Dermis blood vessel endothelial cell (primary cell): ENCODE data around the gene DLGAP5. TPM values are rescaled to one million over a fixed set of nuclear protein-coding genes. Genes with fewer than 3 reads are reported as not detected.

ENCODE experiments used
- DNase-seq: peaks from one replicate; pipeline ENCODE4 v3.0.0; 2010
- total RNA-seq: library from RNA; depleted of rRNA; stranded (reverse); fragments of >200 nt; gene quantifications from 2 replicates; pipeline ENCODE4 v1.2.3, GENCODE V29; 2014

Gene DLGAP5
- 11.6 and 78.0 TPM in 2 replicates for total RNA-seq

DNA sequence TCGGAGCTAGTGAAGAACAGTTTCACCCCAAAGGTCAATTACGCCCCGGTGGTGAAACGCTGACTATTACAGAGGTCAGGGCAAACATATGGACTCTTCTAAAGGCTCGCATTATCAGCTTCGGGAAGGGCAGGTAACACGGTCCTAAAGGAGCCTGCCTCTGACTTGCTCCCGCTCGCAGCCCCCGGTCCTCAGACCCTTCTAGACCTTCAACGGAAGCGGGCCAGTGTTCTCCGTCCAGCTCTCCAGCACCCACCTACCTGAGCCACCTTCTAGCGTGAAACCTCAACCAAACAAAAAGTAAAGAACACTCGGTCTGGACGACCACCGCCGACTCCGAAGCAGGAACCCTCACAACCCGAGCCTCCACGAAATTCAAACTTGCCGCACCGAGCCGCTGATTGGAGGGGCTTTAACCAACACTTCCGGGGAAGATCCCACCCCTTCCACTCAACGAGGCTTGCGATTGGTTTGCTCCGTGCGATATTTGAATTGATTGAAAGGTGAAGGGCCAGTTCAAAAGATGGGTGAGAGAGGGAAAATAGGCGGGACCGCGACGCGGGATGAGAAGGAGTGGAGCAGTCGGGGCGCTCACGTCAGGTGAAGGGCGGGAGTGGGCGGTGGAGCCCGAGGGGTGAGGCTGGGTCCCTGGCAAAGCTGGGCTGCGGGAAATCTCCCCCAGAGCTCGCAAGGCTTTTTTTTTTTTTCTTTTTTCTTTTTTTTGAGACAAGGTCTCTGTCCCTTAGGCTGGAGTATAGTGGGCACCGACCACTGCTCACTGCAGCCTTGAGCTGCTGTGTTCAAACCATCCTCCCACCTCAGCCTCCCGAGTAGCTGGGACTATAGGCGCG, at the start of gene DLGAP5:
Gene DLGAP5, minus strand, starts transcription at position 383 of the 851 bp plus-strand sequence. CDS start 2,406 bp downstream, outside the sequence.
- peak; percentile 97 for DNase-seq

DNA sequence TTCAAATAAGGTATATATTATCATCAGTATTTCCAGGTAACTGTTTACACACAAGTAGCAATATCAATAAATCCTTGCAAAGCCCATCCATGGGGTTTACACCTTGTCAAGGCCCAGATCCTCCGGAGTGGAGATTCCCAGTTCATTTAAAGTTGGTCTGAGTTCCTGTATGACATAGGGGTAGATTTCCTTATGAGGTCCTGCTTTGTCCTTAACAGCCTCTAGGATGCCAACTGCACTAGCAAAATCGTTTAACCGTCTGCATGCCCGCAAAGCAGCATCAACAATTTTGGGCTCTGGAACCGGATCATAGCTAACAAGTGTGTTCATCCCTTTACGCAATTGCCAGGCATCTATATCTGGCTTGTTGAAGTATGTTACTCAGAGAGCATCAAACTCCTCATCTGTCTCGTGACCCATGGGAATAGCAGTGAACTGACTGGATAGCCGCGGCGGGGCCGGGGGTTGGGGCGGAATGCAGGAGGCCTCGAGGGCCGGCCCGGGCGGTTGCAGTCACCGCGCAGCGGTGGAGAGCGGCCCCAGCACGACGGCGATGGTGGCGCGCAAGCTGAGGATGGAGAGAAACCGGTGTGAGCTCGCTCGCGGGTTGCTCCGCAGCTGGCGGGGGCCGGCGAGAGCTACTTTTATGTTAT, 49.3 kb upstream of the DLGAP5 start:
- no peak for DNase-seq

DNA sequence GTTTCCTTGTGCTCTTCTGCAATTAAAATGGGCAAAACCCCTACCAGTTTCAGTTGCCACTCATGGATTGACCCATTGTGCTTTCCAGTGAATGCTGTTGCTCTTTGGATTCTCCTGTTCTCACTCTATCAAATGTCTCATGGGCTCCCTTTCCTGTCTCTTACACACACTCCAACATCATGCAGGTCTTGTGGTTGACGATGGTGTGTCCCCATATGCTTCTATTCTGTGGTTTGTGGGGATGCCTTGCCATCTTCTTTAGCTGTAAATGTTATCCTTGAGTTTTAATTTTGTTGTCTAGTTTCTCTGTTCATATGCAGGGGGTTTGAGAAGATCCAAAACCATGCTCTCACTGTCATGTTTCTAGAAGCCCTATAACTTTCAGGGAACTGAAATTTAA, 47.9 kb upstream of the DLGAP5 start:
- no peak for DNase-seq

DNA sequence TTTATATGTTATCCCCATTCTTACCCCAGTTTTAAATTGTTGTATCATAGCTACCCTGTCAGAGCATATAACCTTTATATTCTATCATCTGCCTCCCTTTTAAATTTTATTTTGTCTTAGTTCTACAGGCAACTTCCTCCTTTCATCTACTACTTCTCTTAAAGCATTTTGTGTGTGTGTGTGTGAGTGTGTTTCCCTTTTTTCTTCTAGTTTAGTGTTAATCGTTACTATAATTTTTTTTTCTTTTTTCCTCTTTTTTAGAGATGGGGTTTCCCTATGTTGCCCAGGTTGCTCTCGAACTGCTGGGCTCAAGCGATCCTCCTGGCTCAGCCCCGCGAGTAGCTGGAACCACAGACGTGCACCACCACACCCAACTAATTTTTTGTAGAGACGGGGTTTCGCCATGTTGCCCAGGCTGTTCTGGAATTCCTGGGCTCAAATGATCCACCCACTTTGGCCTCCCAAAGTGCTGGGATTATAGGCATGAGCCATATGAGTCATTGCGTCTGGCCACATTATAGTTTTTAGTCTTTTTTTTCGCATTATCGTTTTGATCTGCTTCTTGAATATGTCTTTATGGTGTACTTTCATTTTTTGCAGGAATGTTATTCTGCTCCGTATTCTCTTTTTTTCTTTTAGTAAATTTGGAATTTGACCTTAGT, 46.8 kb upstream of the DLGAP5 start:
- no peak for DNase-seq

DNA sequence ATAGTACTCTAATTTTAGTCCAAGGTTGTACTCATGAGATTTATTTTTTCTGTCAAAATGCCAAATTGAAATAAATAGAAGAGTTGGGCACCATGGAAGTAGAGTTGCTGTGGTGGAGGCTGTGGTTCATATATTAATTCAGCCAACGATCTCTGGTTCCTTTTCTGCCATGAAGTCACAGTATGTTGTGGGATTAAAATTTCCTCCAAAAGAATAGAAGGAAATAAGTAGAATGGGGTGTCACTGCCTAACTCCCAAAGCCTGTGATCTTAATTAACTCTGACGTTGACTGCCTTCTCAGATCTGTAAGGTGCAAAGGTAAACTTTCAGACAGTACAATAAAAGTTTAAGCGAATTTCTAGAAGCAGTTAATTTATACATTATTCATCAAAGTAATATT, 42.2 kb upstream of the DLGAP5 start:
- no peak for DNase-seq

- DNase-seq = no peak
Measured at GRCh38 chr14:55228261-55228660, 36.9 kb upstream of the DLGAP5 start.

DNA sequence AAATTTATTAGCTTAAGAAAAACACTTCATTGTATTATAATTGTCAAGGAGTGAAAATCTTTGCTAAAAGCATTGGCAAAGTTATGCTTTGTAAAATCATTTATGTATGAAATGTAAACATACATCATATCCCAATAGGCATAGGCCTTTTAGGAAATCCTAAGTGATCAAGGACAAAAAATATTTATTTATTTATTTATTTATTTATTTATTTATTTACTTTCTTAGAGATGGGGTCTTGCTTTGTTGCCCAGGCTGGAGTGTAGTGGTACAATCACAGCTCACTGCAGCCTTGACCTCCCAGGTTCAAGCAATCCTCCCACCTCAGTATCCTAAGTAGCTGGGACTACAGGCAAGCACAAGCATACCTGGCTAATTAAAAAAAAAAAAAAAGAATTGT, 32.0 kb upstream of the DLGAP5 start:
- no peak for DNase-seq

DNA sequence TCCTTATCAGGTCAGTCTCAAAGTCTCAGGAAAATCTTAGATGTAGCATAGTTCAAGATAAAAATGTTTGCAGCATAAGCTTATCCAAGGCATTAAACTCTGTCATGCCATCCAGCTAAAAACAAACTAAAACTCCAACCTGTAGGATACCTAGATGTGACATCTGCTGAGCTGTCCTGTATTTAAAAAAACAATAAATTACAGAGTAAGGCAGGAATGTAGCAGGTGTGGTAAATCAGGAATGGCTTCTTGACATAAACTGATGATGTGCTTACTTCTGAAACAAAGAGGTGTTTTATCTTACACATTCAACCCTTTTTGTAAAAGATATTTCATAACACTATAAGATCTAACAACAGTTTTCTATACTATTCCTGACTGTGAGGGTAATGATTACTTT, 30.6 kb upstream of the DLGAP5 start:
- DNase-seq = no peak

- DNase-seq = peak; percentile 63
Measured at GRCh38 chr14:55221186-55221585, 29.8 kb upstream of the DLGAP5 start.

DNA sequence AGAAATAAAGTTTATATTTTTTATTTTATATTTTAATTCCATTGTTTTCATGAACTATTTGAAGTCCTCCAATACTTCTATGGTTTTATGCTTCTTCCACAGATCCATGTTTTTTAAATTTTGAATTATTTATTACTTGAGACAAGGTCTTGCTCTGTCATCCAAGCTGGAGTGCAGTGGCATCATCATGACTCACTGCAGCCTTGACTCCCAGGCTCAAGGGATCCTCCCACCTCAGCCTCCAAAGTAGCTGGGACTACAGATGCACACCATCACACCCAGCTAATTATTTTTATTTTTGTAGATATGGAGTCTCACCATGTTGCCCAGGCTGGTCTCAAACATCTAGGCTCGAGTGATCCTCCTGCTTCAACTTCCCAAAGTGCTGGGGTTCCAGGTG, 28.8 kb upstream of the DLGAP5 start:
- no peak for DNase-seq

- no peak for DNase-seq
Measured at GRCh38 chr14:55212634-55213033, 21.2 kb upstream of the DLGAP5 start.

GRCh38 chr14:55207832-55208231, 16.4 kb upstream of the DLGAP5 start:
- no peak for DNase-seq

DNA sequence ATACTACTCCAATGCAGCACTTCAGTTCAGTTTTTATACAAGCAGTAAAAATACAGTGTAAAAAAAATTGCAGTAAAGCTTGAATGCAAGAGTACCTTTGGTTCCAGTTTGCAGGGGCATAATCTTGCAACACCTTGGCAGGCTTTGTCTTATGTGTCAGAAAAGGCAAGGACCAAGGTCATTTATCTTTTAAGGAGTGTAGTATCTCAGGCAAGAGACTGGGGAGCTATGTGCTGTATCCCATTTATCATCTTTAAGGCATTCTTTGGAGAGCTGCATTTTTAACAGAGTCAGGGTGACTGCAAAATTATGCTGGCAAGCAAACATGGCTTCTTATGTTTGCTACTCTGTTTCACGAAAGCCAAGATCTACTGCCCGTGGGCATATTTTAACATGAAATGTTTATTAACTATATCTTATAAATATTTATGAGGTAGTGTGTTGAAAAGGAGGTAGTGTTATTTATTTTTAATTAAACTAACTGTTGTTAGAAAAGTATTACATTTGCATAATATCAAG, 14.8 kb upstream of the DLGAP5 start:
- DNase-seq = no peak

GRCh38 chr14:55201219-55202101, 10.1 kb upstream of the DLGAP5 start:
- no peak for DNase-seq

DNA sequence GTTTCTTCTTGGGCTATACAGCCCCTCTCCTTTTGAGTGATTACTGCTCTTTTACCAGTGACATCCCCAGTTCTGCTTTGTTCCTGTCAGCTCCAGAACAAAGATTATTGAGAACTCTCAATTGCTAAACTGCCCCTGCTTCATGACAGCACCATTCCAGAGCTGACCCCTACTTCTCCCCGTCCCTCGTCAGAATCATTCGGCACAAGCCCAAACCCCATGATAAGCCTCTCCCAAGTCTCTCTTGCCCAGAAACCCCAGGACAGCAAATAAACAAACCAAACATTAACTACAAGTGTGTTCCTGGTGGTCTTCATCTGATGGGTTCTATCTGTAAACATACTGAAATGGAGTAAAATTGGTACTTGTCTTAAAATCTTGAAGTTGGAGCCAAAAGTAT, 9.3 kb upstream of the DLGAP5 start:
- no peak for DNase-seq

DNA sequence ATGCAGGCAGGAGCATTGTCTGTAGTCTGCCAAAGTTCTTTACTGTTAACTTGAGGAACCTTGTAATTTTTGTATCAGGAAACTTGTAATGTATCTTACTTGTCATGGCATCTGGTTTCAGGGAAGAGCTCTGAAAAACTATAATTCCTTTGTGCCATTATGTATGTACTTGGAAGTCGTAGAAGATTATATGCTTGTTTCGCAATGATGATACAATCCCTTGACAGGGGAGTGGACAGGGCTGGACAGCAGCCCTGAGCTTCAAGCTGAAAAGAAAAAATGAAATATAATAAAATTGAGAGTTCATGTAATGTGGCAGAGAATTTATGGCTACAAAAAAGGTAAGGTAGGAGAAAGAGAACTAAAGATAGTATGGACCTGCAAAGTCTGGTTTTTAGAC, 7.4 kb upstream of the DLGAP5 start:
- no peak for DNase-seq

GRCh38 chr14:55194656-55195355, 3.4 kb upstream of the DLGAP5 start:
- no peak for DNase-seq

DNA sequence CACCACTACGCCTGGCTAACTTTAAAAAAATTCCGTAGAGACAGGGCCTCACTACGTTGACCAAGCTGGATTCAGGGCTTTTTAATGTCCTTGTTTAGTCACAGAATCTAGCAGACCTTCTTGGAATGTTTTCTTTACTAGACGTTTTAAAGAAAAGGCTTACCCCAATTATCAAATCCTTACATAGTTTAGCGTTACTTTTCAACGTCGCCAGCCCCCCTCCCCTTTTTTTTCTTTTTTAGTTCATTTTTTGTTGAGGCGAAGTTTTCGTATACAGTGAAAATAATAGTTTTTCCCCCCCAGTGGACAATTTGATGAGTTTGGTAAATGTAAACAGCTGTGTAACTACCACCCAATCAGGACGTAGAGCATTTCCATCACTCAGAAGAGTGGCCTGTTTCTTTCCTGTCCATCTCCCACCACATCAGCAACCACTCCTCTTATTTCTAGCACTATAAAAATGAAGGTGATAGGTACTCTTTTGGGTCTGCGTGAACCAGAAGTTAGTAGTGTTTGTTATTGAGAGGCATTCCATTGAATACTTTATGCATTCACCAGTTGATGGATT, 753 bp upstream of the DLGAP5 start:
- no peak for DNase-seq

GRCh38 chr14:55190906-55191202, 531 bp downstream of the DLGAP5 start:
- DNase-seq = peak; percentile 33

- DNase-seq = peak; percentile 49
Measured at GRCh38 chr14:55188686-55189295, 2.6 kb downstream of the DLGAP5 start.

GRCh38 chr14:55180434-55180833, 11.0 kb downstream of the DLGAP5 start:
- peak; percentile 49 for DNase-seq
